Peyer's patch (tissue), 4 donors: ENCODE data around the gene TEC. TPM values are rescaled to one million over a fixed set of nuclear protein-coding genes. Genes with fewer than 3 reads are reported as not detected.
"Not testable (repeated sequence)": the region's sequence is repeated elsewhere in the genome, so short reads cannot be mapped to it uniquely, and the experiment has no call there.

Source experiments
- DNase-seq, 3 donors: peaks; one replicate each; pipeline ENCODE4 v3.0.0-alpha.2; 2017 to 2019
- H3K27ac ChIP-seq, 4 donors: fragments of 200-600 bp; sonication (generic); one replicate each; pipeline ENCODE4 v1.5.1; 2016 to 2019
- H3K27me3 ChIP-seq, 2 donors: fragments of 200-600 bp; sonication (generic); one replicate each; pipeline ENCODE4 v1.5.1; 2019
- H3K36me3 ChIP-seq, 3 donors: fragments of 200-600 bp; sonication (generic); one replicate each; pipeline ENCODE4 v1.5.1; 2016 to 2019
- H3K4me1 ChIP-seq, 4 donors: fragments of 200-600 bp; sonication (generic); one replicate each; pipeline ENCODE4 v1.5.1; 2016 to 2019
- H3K4me3 ChIP-seq, 4 donors: fragments of 200-600 bp; sonication (generic); 1 replicate in 3 of 4; 2 replicates in 1 of 4; pipeline ENCODE4 v1.5.1; 2016 to 2019; ENCODE audit warnings: mild to moderate bottlenecking in 1 of 4
- H3K9me3 ChIP-seq, 4 donors: fragments of 200-600 bp; sonication (generic); one replicate each; pipeline ENCODE4 v1.5.1; 2016 to 2019; ENCODE audit warnings: mild to moderate bottlenecking in 1 of 4
- CTCF ChIP-seq, 6 experiments: fragments of 450-650 bp in 4 of 6; fragments of 200-600 bp in 2 of 6; sonication (generic) in 1 of 6; IDR thresholded peaks; one replicate each; pipeline ENCODE4 v1.5.1; 2017 to 2019; ENCODE audit warnings: antibody characterized with exemption in 6 of 6, mild to moderate bottlenecking in 3 of 6, moderate library complexity in 1 of 6
- POLR2A ChIP-seq, 2 donors: fragments of 450-650 bp; IDR thresholded peaks; one replicate each; pipeline ENCODE4 v1.5.1; 2017; ENCODE audit warnings: antibody characterized with exemption in 2 of 2, mild to moderate bottlenecking in 2 of 2, moderate library complexity in 2 of 2
- total RNA-seq, 4 donors: library from RNA; depleted of rRNA; stranded (reverse); fragments of >200 nt; gene quantifications; one replicate each; pipeline ENCODE4 v1.1.0, GENCODE V29; 2016

Gene TEC
- total RNA-seq, 4 donors from 2014 or later = 5.3 to 13.0 (median 10.2) TPM

- H3K4me1 ChIP-seq = no peaks in the 10 kb centered on the region
- no peaks in the 10 kb centered on the region for H3K9me3 ChIP-seq
- TF ChIP-seq POLR2A (IDR thresholded peaks at IDR 0.05) (no peak), CTCF (IDR thresholded peaks at IDR 0.05) (no peak)
- DNase-seq = no peak
- no peaks in the 10 kb centered on the region for H3K27me3 ChIP-seq
- H3K27ac ChIP-seq = no peak overlapping the region
- no peaks in the 10 kb centered on the region for H3K36me3 ChIP-seq
- H3K4me3 ChIP-seq = no peak overlapping the region
Observed at GRCh38 chr4:48167538-48168263, 101.9 kb downstream of the TEC start.

DNA sequence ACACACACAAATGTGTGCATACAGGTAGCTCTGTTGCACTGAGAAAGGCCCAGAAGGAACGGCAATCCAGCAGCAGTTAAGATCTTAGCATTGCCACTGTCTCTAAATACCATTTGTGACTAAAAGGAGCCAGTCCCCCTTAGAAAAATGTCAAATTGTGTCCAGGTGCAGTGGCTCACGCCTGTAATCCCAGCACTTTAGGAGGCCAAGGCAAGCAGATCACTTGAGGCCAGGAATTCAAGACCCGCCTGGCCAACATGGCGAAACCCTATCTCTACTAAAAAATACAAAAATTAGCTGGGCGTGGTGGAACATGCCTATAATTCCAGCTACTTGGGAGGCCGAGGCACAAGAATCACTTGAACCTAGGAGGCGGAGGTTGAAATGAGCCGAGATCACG lies 105.1 kb downstream of the TEC start:
- not testable (repeated sequence) for H3K27ac ChIP-seq, H3K4me3 ChIP-seq, H3K9me3 ChIP-seq, H3K27me3 ChIP-seq, H3K36me3 ChIP-seq, DNase-seq, H3K4me1 ChIP-seq

- Histone ChIP-seq H3K4me1 (no peaks in the 10 kb centered on the region), H3K27me3 (no peaks in the 10 kb centered on the region), H3K36me3 (no peaks in the 10 kb centered on the region), H3K9me3 (no peaks in the 10 kb centered on the region), H3K27ac (no peak overlapping the region), H3K4me3 (no peak overlapping the region)
- TF ChIP-seq CTCF (IDR thresholded peaks at IDR 0.05) = no peak
- DNase-seq = no peak
Observed at GRCh38 chr4:48163746-48164145, 105.9 kb downstream of the TEC start.

- no peaks in the 10 kb centered on the region for H3K9me3 ChIP-seq
- no peak overlapping the region for H3K4me3 ChIP-seq
- TF ChIP-seq POLR2A (IDR thresholded peaks at IDR 0.05) (no peak), CTCF (IDR thresholded peaks at IDR 0.05) (no peak)
- no peaks in the 10 kb centered on the region for H3K36me3 ChIP-seq
- H3K27ac ChIP-seq = no peak overlapping the region
- no peaks in the 10 kb centered on the region for H3K27me3 ChIP-seq
- H3K4me1 ChIP-seq = no peaks in the 10 kb centered on the region
- DNase-seq = no peak
Observed at GRCh38 chr4:48162162-48162561, 107.5 kb downstream of the TEC start.

DNA sequence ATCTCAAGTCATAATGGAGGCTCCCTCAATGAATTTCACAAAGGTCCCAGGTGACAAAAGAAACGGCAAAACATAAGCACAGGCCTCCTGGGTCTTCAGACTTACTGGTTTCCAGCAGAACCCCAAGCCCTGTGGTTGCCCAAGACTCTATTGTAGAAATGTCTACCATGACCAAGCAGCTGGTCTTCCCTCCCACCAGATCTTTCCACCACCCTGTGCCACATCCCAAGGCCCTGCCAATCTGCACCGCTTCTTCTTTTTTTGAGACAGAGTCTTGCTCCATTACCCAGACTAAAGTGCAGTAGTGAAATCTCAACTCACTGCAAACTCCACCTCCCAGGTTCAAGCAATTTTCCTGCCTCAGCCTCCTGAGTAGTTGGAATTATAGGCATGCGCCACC lies 112.4 kb downstream of the TEC start:
- H3K36me3 ChIP-seq = peaks cover 0 to 24% (median 0%) of the 10 kb centered on the region in 3 donors
- TF ChIP-seq POLR2A (IDR thresholded peaks at IDR 0.05) (no peak), CTCF (IDR thresholded peaks at IDR 0.05) (no peak)

GRCh38 chr4:48156423-48156822 lies 113.2 kb downstream of the TEC start:
- H3K4me1 ChIP-seq = no peaks in the 10 kb centered on the region
- peaks cover 0 to 4% (median 0%) of the 10 kb centered on the region in 4 donors for H3K9me3 ChIP-seq
- H3K4me3 ChIP-seq = no peak overlapping the region
- TF ChIP-seq CTCF (IDR thresholded peaks at IDR 0.05) (no peak), POLR2A (IDR thresholded peaks at IDR 0.05) (no peak)
- no peaks in the 10 kb centered on the region for H3K27me3 ChIP-seq
- H3K36me3 ChIP-seq = peaks cover 0 to 24% (median 0%) of the 10 kb centered on the region in 3 donors
- no peak overlapping the region for H3K27ac ChIP-seq
- no peak for DNase-seq

More for the DNA sequence above, 112.4 kb downstream of the TEC start:
- Histone ChIP-seq H3K9me3 (peaks cover 0 to 4% (median 0%) of the 10 kb centered on the region in 4 donors), H3K27ac (no peak overlapping the region), H3K4me1 (no peaks in the 10 kb centered on the region), H3K27me3 (no peaks in the 10 kb centered on the region), H3K4me3 (no peak overlapping the region)
- no peak for DNase-seq
